Endodermal cell (in vitro differentiated cells): Measurements from ENCODE around the gene PTGDR2. TPM values are rescaled to one million over a fixed set of nuclear protein-coding genes. Genes with fewer than 3 reads are reported as not detected.

Experiments
- DNase-seq: peaks from one replicate; pipeline ENCODE4 v3.0.0-alpha.2; 2017
- H3K27ac ChIP-seq: 2 replicates; pipeline ENCODE4 v1.5.1; 2013; ENCODE audit warnings: mild to moderate bottlenecking, low read depth, low read length, moderate library complexity
- H3K27me3 ChIP-seq: 2 replicates; pipeline ENCODE4 v1.6.1; 2013; ENCODE audit warnings: mild to moderate bottlenecking, low read length, moderate library complexity; ENCODE audit not compliant: insufficient read depth, control insufficient read depth, poor library complexity, severe bottlenecking
- H3K36me3 ChIP-seq: 2 replicates; pipeline ENCODE4 v1.7.0; 2013; ENCODE audit warnings: mild to moderate bottlenecking, low read length, moderate library complexity; ENCODE audit not compliant: control insufficient read depth, insufficient read depth
- H3K4me1 ChIP-seq: one replicate; pipeline ENCODE4 v1.7.0; 2013; ENCODE audit warnings: low read length; ENCODE audit not compliant: control insufficient read depth, insufficient read depth
- H3K4me3 ChIP-seq: 2 replicates; pipeline ENCODE4 v1.5.1; 2013; ENCODE audit warnings: mild to moderate bottlenecking, low read length, moderate library complexity
- H3K9ac ChIP-seq: 2 replicates; pipeline ENCODE4 v1.6.1; 2013; ENCODE audit warnings: mild to moderate bottlenecking, low read length, moderate library complexity; ENCODE audit not compliant: poor library complexity, severe bottlenecking; ENCODE audit errors: extremely low read depth
- H3K9me3 ChIP-seq: 2 replicates; pipeline ENCODE4 v1.6.1; 2013; ENCODE audit warnings: mild to moderate bottlenecking, low read length, moderate library complexity; ENCODE audit not compliant: control insufficient read depth
- H3K27ac Mint-ChIP-seq: 2 replicates; pipeline ENCODE4 v1.8.0; 2020; ENCODE audit warnings: mixed read lengths
- H3K27me3 Mint-ChIP-seq: 2 replicates; pipeline ENCODE4 v1.8.0; 2021; ENCODE audit warnings: mild to moderate bottlenecking, mixed read lengths; ENCODE audit not compliant: insufficient read depth
- H3K36me3 Mint-ChIP-seq: 2 replicates; pipeline ENCODE4 v1.8.0; 2020; ENCODE audit warnings: low read depth, mixed read lengths
- H3K4me1 Mint-ChIP-seq: 2 replicates; pipeline ENCODE4 v1.8.0; 2020; ENCODE audit warnings: mixed read lengths
- H3K4me3 Mint-ChIP-seq: 2 replicates; pipeline ENCODE4 v1.8.0; 2020; ENCODE audit warnings: mild to moderate bottlenecking, moderate library complexity, mixed read lengths
- H3K9me3 Mint-ChIP-seq: 2 replicates; pipeline ENCODE4 v1.8.0; 2020; ENCODE audit warnings: mild to moderate bottlenecking, mixed read lengths
- CTCF ChIP-seq: fragments of 200-600 bp; sonication (generic); conservative IDR thresholded peaks from 2 replicates; pipeline ENCODE4 v1.5.0; 2021; ENCODE audit warnings: antibody characterized with exemption, mild to moderate bottlenecking
- WGBS, 2 experiments: methylation state at CpG; one replicate each; pipeline versions ENCODE4 v1.1.5 to v1.1.7; 2013; ENCODE audit warnings: missing lambda C conversion rate in 2 of 2, mixed read lengths in 1 of 2; ENCODE audit not compliant: insufficient coverage in 1 of 2, insufficient read length in 1 of 2; 5-methylcytosine and 5-hydroxymethylcytosine counted together
- total RNA-seq, 2 donors: library from RNA; stranded (reverse); fragmentation: NEBNext Ultra II Directional in 1 of 2; extraction: Animal tissue kit (Norgen Biotek cat#: 25700) in 1 of 2; gene quantifications; 2 replicates in 1 of 2; 3 replicates in 1 of 2; pipeline ENCODE4 v1.2.1, GENCODE V29; 2021

Gene PTGDR2
- total RNA-seq, 2 donors from 2014 or later = 0.15 TPM; not detected in 1

- H3K27ac ChIP-seq = no peak overlapping the region
- H3K9ac ChIP-seq = no peak overlapping the region
- no peak for TF ChIP-seq CTCF
- no peaks in the 10 kb centered on the region for H3K9me3 Mint-ChIP-seq
- WGBS, 2 experiments = 78 to 81% methylated on average over 7 to 10 of the region's 10 CpGs
- H3K27me3 Mint-ChIP-seq = no peaks in the 10 kb centered on the region
- no peaks in the 10 kb centered on the region for H3K36me3 ChIP-seq
- peaks cover 11% of the 10 kb centered on the region for H3K36me3 Mint-ChIP-seq
- no peaks in the 10 kb centered on the region for H3K9me3 ChIP-seq
- H3K4me3 ChIP-seq = peak overlapping the region; percentile 94
- H3K27me3 ChIP-seq = no peaks in the 10 kb centered on the region
- H3K27ac Mint-ChIP-seq = no peak overlapping the region
- H3K4me1 Mint-ChIP-seq = peaks cover 34% of the 10 kb centered on the region
- DNase-seq = no peak
- H3K4me3 Mint-ChIP-seq = peak overlapping the region; percentile 78
- peaks cover 10% of the 10 kb centered on the region for H3K4me1 ChIP-seq
These were observed 11.5 kb downstream of the PTGDR2 start for GRCh38 chr11:60844045-60844869.

- Mint-ChIP-seq H3K27ac (peak overlapping the region; percentile 91), H3K9me3 (no peaks in the 10 kb centered on the region), H3K36me3 (peaks cover 4% of the 10 kb centered on the region), H3K4me1 (peaks cover 35% of the 10 kb centered on the region), H3K27me3 (peaks cover 2% of the 10 kb centered on the region), H3K4me3 (peak overlapping the region; percentile 78)
- Histone ChIP-seq H3K27ac (no peak overlapping the region), H3K9me3 (no peaks in the 10 kb centered on the region), H3K4me3 (peak overlapping the region; percentile 94), H3K9ac (peak overlapping the region; percentile 86), H3K4me1 (peaks cover 10% of the 10 kb centered on the region), H3K36me3 (no peaks in the 10 kb centered on the region), H3K27me3 (no peaks in the 10 kb centered on the region)
- no peak for TF ChIP-seq CTCF
- no peak for DNase-seq
- 21 to 26% methylated on average over 14 to 23 of the region's 23 CpGs for WGBS, 2 experiments
These were observed 12.8 kb downstream of the PTGDR2 start for GRCh38 chr11:60842668-60843600.

- peak within 1 kb of the TSS; percentile 78 for H3K4me3 Mint-ChIP-seq
- Histone ChIP-seq H3K4me1 (peaks cover 15% of the 10 kb centered on the region), H3K27me3 (no peaks in the 10 kb centered on the region), H3K9me3 (no peaks in the 10 kb centered on the region), H3K9ac (peak within 1 kb of the TSS; percentile 86), H3K4me3 (peak within 1 kb of the TSS; percentile 94), H3K27ac (peak within 1 kb of the TSS; percentile 64), H3K36me3 (no peaks in the 10 kb centered on the region)
- peaks cover 4% of the 10 kb centered on the region for H3K27me3 Mint-ChIP-seq
- peak; percentile 98 for DNase-seq
- no peaks in the 10 kb centered on the region for H3K9me3 Mint-ChIP-seq
- no peak for TF ChIP-seq CTCF
- H3K36me3 Mint-ChIP-seq = peaks cover 4% of the 10 kb centered on the region
- H3K27ac Mint-ChIP-seq = peak within 1 kb of the TSS; percentile 91
- H3K4me1 Mint-ChIP-seq = peaks cover 42% of the 10 kb centered on the region
- 0 to 1% methylated on average over 35 to 57 of the region's 57 CpGs for WGBS, 2 experiments
These were observed 13.7 kb downstream of the PTGDR2 start, which contains the start of gene CCDC86 for GRCh38 chr11:60841797-60842667. TSS of gene CCDC86 (plus strand) at chr11:60842113. CDS start at chr11:60842125, 12 bp downstream.
